HG02973 (cell line): ENCODE data around the gene GNB2.
"Not testable (repeated sequence)": the region's sequence is repeated elsewhere in the genome, so short reads cannot be mapped to it uniquely, and the experiment has no call there.

Source experiments
- ATAC-seq: cut with Tn5 transposase; IDR thresholded peaks from one replicate; pipeline ENCODE4 v1.9.1; 2021; ENCODE audit warnings: moderate library complexity; ENCODE audit not compliant: unreplicated experiment

Gene GNB2

DNA sequence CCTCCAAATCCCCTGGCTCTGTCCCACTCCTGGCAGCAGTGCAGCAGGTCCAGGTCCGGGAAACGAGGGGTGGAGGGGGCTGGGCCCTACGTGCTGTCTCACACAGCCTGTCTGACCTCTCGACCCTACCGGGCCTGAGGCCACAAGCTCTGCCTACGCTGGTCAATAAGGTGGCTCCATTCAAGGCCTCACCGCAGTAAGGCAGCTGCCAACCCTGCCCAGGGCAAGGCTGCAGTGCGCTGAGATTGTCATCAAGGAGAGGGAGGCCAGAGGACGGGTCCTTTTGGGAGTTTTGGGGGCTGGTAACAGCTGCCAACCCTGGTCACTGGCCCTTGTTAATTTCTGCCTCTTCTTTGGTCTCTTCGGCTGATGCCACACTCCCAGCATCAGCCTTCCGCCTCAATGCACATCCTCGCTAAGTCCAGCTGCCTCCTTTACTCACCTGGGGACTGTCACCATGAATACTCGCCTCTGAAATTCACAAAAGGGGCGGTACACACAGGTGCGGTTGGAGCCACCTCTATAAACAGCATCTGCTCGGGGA is 50.3 kb downstream of the GNB2 start:
- ATAC-seq, result no peak

DNA sequence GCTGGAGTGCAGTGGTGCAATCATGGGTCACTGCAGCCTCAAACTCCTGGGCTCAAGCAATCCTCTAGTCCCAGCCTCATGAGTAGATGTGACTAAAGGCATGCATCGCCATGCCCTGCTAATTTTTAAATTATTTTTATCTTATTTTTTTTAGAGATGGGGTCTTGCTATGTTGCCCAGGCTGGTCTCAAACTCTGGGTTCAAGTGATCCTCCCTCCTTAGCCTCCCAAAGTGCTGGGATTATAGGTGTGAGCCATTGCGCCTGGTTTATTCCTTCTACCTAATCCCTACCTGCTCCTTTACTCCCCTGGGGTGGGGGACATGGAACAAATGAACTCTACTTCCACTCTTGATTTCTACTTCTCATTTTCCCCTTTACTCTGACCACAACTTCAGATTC is 50.8 kb downstream of the GNB2 start:
- ATAC-seq, result not testable (repeated sequence)

DNA sequence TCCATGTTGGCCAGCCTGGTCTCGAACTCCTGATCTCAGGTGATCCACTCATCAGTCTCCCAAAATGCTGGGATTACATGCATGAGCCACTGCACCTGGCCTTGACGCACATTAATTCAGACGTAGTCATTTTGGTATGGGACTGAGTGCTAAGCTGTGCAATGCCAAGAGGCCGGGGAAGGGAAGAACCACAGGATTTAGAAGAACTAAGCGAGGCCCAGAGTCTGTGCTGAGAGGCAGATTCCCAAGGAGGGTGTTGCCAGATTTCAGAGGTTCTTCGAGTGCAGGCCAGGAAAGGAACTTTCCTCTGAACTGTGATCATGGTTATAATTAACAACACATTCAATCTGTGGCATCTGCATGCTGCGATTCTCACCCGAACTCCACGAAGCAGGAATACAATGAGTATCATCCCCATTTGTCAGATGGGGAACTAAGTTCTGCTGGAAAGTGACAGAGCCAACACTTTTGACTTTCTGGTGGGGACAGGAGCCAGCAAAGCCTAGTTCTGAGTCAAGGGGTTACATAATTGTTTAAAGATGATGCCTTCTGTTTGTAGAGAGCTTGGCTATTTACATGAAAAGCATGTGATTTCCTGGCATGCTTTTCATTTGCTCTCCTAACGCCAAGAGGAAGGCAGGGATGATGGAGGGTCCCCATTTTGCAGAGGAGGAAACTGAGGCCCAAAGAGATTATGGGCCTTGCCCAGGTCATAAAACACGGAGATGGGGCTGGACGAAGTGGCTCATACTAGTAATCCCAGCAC is 53.6 kb downstream of the GNB2 start:
- no peak for ATAC-seq

DNA sequence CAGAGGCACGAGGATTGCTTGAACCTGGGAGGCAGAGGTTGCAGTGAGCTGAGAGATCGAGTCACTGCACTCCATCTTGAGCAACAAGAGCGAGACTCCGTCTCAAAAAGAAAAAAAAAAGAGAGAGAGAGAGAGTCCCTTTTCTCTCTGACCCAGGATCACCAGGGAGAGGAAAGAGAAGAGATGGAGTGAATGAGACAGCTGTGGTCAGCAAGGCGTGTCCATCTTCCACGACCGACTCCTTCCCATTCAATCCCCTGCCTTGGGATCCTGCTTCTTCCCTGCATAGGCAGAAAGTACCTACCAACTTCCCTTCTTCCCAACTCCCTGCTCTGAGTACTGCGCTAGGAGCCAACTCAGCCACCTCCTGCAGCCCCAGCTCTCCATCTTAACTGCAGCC is 54.7 kb downstream of the GNB2 start:
- ATAC-seq, result no peak
